ENCODE data around the gene BACH2.

BACH2 gene

GRCh38 chr6:89956182-89956581 lies 340.5 kb downstream of the BACH2 start:
- no peak for DNase-seq

- no peak for DNase-seq
Measured at GRCh38 chr6:89955364-89955763, 341.3 kb downstream of the BACH2 start.

GRCh38 chr6:89954721-89955148 lies 341.9 kb downstream of the BACH2 start:
- DNase-seq: no peak

- DNase-seq: peak in 1 of 3 experiments; percentile 65
Measured at GRCh38 chr6:89952686-89953085, 344.0 kb downstream of the BACH2 start.

GRCh38 chr6:89952105-89952671 lies 344.5 kb downstream of the BACH2 start:
- DNase-seq: peak in 2 of 3 experiments; percentile 65 to 91

- DNase-seq: peak in 2 of 3 experiments; percentile 79 to 91
Measured at GRCh38 chr6:89951574-89952104, 345.0 kb downstream of the BACH2 start.

GRCh38 chr6:89950879-89951391 lies 345.7 kb downstream of the BACH2 start:
- no peak for DNase-seq

- DNase-seq: no peak
Measured at GRCh38 chr6:89950446-89950845, 346.2 kb downstream of the BACH2 start.

- no peak for DNase-seq
Measured at GRCh38 chr6:89948876-89949275, 347.8 kb downstream of the BACH2 start.

- DNase-seq: peak in 1 of 3 experiments; percentile 12
Measured at GRCh38 chr6:89944826-89945407, 351.7 kb downstream of the BACH2 start.

GRCh38 chr6:89944181-89944755 lies 352.4 kb downstream of the BACH2 start:
- DNase-seq: no peak

GRCh38 chr6:89942601-89943000 lies 354.0 kb downstream of the BACH2 start:
- no peak for DNase-seq

- DNase-seq: no peak
Measured at GRCh38 chr6:89941763-89942497, 354.7 kb downstream of the BACH2 start.

GRCh38 chr6:89941031-89941762 lies 355.4 kb downstream of the BACH2 start:
- DNase-seq: peak; percentile 26 to 76 (median 49)

- DNase-seq: peak; percentile 52 to 88 (median 73)
Measured at GRCh38 chr6:89940225-89941027, 356.2 kb downstream of the BACH2 start.

- DNase-seq: no peak
Measured at GRCh38 chr6:89939144-89939543, 357.5 kb downstream of the BACH2 start.

GRCh38 chr6:89938014-89938413 lies 358.6 kb downstream of the BACH2 start:
- DNase-seq: no peak

- no peak for DNase-seq
Measured at GRCh38 chr6:89936177-89936576, 360.5 kb downstream of the BACH2 start.

GRCh38 chr6:89934685-89935366 lies 361.8 kb downstream of the BACH2 start:
- no peak for DNase-seq

- DNase-seq: no peak
Measured at GRCh38 chr6:89932245-89932802, 364.3 kb downstream of the BACH2 start.

GRCh38 chr6:89930789-89931188 lies 365.9 kb downstream of the BACH2 start:
- DNase-seq: no peak

All from NCI-H1417 (cell line).